Peyer's patch (tissue), 4 donors: Measurements from ENCODE around the gene NXPH4. TPM values are rescaled to one million over a fixed set of nuclear protein-coding genes. Genes with fewer than 3 reads are reported as not detected.
A peak's percentile ranks its signal among the peaks of the same experiment; 100 is the strongest.

Experiments
- DNase-seq, 3 donors: peaks; one replicate each; pipeline ENCODE4 v3.0.0-alpha.2; 2017 to 2019
- H3K27ac ChIP-seq, 4 donors: fragments of 200-600 bp; sonication (generic); one replicate each; pipeline ENCODE4 v1.5.1; 2016 to 2019
- H3K27me3 ChIP-seq, 2 donors: fragments of 200-600 bp; sonication (generic); one replicate each; pipeline ENCODE4 v1.5.1; 2019
- H3K36me3 ChIP-seq, 3 donors: fragments of 200-600 bp; sonication (generic); one replicate each; pipeline ENCODE4 v1.5.1; 2016 to 2019
- H3K4me1 ChIP-seq, 4 donors: fragments of 200-600 bp; sonication (generic); one replicate each; pipeline ENCODE4 v1.5.1; 2016 to 2019
- H3K4me3 ChIP-seq, 4 donors: fragments of 200-600 bp; sonication (generic); 1 replicate in 3 of 4; 2 replicates in 1 of 4; pipeline ENCODE4 v1.5.1; 2016 to 2019; ENCODE audit warnings: mild to moderate bottlenecking in 1 of 4
- H3K9me3 ChIP-seq, 4 donors: fragments of 200-600 bp; sonication (generic); one replicate each; pipeline ENCODE4 v1.5.1; 2016 to 2019; ENCODE audit warnings: mild to moderate bottlenecking in 1 of 4
- CTCF ChIP-seq, 6 experiments: fragments of 450-650 bp in 4 of 6; fragments of 200-600 bp in 2 of 6; sonication (generic) in 1 of 6; IDR thresholded peaks; one replicate each; pipeline ENCODE4 v1.5.1; 2017 to 2019; ENCODE audit warnings: antibody characterized with exemption in 6 of 6, mild to moderate bottlenecking in 3 of 6, moderate library complexity in 1 of 6
- POLR2A ChIP-seq, 2 donors: fragments of 450-650 bp; IDR thresholded peaks; one replicate each; pipeline ENCODE4 v1.5.1; 2017; ENCODE audit warnings: antibody characterized with exemption in 2 of 2, mild to moderate bottlenecking in 2 of 2, moderate library complexity in 2 of 2
- total RNA-seq, 4 donors: library from RNA; depleted of rRNA; stranded (reverse); fragments of >200 nt; gene quantifications; one replicate each; pipeline ENCODE4 v1.1.0, GENCODE V29; 2016

NXPH4 gene
- total RNA-seq, 4 donors from 2014 or later: not detected

DNA sequence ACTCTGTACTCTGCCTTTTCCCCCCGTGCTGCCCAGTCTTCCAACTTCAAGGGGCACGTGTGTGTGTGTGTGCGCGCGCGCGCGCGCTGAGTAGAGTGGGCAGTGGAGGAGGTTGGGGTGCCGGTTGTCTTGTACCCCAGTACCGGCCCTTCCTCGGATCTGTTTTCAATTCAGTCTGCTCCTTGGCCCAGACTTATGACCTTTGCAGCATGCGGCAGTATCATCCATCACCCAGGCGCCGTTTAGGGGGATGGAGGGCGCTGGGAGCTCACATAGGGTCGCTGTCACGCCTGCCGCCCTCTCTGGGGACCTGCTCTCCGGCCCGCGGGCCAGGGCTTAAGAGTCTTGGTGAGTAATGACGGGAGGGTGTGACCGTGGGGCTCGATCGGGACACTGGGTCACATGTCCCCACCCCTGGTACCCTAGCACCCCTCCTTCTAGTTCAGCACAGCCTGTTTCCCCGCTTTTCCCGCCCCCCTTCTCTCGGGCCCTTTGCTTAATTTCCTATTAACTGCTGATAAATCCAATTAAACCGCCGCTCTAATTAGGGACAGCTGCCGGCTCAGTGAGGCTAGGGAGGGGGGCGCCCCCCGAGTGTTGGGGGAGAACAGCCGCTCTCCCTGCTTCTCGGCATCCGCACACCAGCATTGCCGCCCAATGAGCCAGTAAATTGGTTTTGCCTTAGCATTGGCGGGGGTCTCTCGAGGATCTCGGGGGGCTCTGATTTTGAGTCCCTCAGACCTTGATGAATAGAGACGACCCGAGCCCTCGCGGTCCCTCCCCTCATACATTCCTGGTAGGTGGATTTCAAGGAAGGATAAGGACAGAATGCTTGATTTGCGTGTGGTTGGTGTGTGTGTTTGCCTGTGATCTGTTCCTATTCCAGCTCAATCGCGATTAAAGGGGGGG, 25.1 kb downstream of the NXPH4 start:
- DNase-seq: peak in 1 of 3 donors; percentile 46
- H3K4me1 ChIP-seq: peaks cover 5 to 67% (median 45%) of the 10 kb centered on the region in 4 donors
- H3K4me3 ChIP-seq: no peak overlapping the region

GRCh38 chr12:57242329-57242690, 25.7 kb downstream of the NXPH4 start:
- Histone ChIP-seq H3K27ac (peak overlapping the region in 1 of 4 donors; percentile 13), H3K9me3 (no peaks in the 10 kb centered on the region), H3K4me3 (peak overlapping the region in 3 of 4 donors; percentile 39 to 44 (median 39)), H3K4me1 (peaks cover 5 to 63% (median 45%) of the 10 kb centered on the region in 4 donors), H3K27me3 (peaks cover 0 to 42% of the 10 kb centered on the region in 2 donors), H3K36me3 (no peaks in the 10 kb centered on the region)
- DNase-seq: peak in 2 of 3 donors; percentile 61 to 72
- TF ChIP-seq POLR2A (IDR thresholded peaks at IDR 0.05) (no peak), CTCF (IDR thresholded peaks at IDR 0.05) (no peak)

More for the DNA sequence above, 25.1 kb downstream of the NXPH4 start:
- no peaks in the 10 kb centered on the region for H3K9me3 ChIP-seq
- peaks cover 0 to 42% of the 10 kb centered on the region in 2 donors for H3K27me3 ChIP-seq
- H3K27ac ChIP-seq: no peak overlapping the region
- no peak for TF ChIP-seq CTCF (IDR thresholded peaks at IDR 0.05)
- no peak for TF ChIP-seq POLR2A (IDR thresholded peaks at IDR 0.05)
- no peaks in the 10 kb centered on the region for H3K36me3 ChIP-seq

GRCh38 chr12:57242691-57243454, 26.3 kb downstream of the NXPH4 start:
- peaks cover 5 to 59% (median 43%) of the 10 kb centered on the region in 4 donors for H3K4me1 ChIP-seq

DNA sequence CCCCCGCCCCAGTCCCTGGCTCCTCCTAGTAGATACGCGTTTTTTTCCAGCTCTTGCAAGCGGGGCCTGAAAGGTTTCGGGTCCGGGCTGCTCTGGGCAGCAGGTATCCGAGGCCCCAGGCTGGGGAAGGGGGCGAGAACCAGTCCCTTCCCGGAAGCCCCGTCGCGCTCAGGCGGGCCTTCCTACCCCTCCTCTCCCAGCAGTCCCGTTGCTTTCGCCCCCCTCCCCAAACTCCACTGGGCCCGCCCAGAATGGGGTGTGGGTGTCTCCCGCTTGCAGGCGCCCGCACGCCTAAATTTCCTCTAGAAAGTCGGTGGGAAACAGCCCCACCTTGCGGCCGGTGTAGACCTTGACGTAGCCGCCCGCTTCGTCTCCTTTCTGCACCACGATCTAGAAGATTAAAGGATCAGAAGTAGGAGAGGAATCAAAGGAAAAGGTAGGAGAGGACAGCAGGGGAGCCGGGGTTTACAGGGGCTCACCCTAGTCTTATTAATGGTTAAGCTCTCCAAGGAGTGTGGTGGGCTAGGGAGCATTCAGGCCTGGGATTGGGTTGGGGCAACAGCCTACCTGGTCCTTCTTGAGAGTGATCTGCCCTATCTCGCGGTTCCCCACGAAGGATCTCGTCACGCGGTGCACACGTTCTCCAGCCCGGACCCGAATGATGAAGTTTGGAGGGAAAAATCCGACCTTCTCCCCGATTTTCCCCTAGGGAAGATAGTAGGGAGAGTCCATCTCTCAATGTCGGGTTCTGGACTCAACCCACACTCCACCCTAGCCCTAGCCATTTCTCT, 27.1 kb downstream of the NXPH4 start:
- Histone ChIP-seq H3K27ac (no peak overlapping the region), H3K27me3 (peaks cover 0 to 33% of the 10 kb centered on the region in 2 donors), H3K9me3 (no peaks in the 10 kb centered on the region), H3K36me3 (no peaks in the 10 kb centered on the region), H3K4me3 (peak overlapping the region in 3 of 4 donors; percentile 39 to 44 (median 39)), H3K4me1 (peaks cover 5 to 51% (median 35%) of the 10 kb centered on the region in 4 donors)
- peak; percentile 82 to 92 (median 85) for DNase-seq
- TF ChIP-seq CTCF (IDR thresholded peaks at IDR 0.05) (peak; percentile 64 to 75 (median 72)), POLR2A (IDR thresholded peaks at IDR 0.05) (no peak)

More at GRCh38 chr12:57242691-57243454, 26.3 kb downstream of the NXPH4 start:
- H3K4me3 ChIP-seq: peak overlapping the region; percentile 2 to 44 (median 39)
- no peaks in the 10 kb centered on the region for H3K36me3 ChIP-seq
- no peaks in the 10 kb centered on the region for H3K9me3 ChIP-seq
- TF ChIP-seq CTCF (IDR thresholded peaks at IDR 0.05) (peak in 5 of 6 experiments; percentile 35 to 65 (median 46)), POLR2A (IDR thresholded peaks at IDR 0.05) (no peak)
- peaks cover 0 to 41% of the 10 kb centered on the region in 2 donors for H3K27me3 ChIP-seq
- peak overlapping the region in 1 of 4 donors; percentile 13 for H3K27ac ChIP-seq
- peak; percentile 61 to 80 (median 76) for DNase-seq

DNA sequence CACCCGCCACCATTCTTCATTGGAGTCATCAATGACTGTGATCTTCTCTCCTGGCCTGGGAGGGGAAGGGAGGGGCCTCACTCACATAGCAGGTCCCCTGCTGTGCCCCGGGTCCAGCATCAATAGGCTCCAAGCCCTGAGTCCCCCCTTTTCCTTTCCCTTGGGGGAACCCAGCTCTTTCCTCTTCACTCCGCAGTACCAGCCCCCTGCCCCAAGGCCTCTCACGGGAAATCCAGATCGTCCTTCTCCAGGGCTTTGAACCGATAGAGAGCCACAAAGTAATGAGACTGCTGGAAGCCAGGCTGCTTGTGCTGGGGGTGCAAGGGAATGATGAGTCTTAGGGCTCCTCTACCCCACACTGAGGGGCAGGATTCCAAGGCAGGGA, 27.7 kb downstream of the NXPH4 start:
- no peak overlapping the region for H3K27ac ChIP-seq
- TF ChIP-seq POLR2A (IDR thresholded peaks at IDR 0.05) (no peak), CTCF (IDR thresholded peaks at IDR 0.05) (no peak)
- DNase-seq: peak in 1 of 3 donors; percentile 28
- H3K9me3 ChIP-seq: no peaks in the 10 kb centered on the region
- peaks cover 5 to 47% (median 33%) of the 10 kb centered on the region in 4 donors for H3K4me1 ChIP-seq
- H3K27me3 ChIP-seq: peaks cover 0 to 33% of the 10 kb centered on the region in 2 donors
- no peak overlapping the region for H3K4me3 ChIP-seq
- no peaks in the 10 kb centered on the region for H3K36me3 ChIP-seq
